AG20443 (cell line): Measurements from ENCODE around the gene TSTD1.
A peak's percentile ranks its signal among the peaks of the same experiment; 100 is the strongest.
"Not testable (repeated sequence)": the region's sequence is repeated elsewhere in the genome, so short reads cannot be mapped to it uniquely, and the experiment has no call there.

Experiments
- DNase-seq: peaks from one replicate; pipeline ENCODE4 v3.0.0; 2012; ENCODE audit warnings: low spot score, mixed read lengths

Gene TSTD1

DNA sequence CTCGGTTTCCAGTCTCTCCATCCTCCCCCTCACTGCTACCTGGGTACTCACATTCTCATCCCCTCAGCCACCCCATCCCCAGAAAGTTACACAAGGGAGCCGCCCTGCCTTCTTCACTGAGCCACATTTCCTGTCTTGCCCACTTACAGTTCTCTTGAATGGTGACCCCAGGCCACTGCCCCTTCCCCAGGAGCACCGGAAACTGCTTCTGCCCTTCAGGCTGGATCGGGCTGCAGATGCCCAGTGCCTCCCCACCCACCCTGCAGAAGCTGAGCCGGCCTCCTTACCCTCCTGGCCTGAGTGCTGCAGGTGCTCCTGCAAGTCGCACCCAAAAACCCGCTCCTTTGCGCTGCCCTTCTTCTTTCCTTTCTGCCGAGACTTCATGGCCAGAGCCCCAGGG lies 30.5 kb upstream of the TSTD1 start:
- DNase-seq, result no peak

DNA sequence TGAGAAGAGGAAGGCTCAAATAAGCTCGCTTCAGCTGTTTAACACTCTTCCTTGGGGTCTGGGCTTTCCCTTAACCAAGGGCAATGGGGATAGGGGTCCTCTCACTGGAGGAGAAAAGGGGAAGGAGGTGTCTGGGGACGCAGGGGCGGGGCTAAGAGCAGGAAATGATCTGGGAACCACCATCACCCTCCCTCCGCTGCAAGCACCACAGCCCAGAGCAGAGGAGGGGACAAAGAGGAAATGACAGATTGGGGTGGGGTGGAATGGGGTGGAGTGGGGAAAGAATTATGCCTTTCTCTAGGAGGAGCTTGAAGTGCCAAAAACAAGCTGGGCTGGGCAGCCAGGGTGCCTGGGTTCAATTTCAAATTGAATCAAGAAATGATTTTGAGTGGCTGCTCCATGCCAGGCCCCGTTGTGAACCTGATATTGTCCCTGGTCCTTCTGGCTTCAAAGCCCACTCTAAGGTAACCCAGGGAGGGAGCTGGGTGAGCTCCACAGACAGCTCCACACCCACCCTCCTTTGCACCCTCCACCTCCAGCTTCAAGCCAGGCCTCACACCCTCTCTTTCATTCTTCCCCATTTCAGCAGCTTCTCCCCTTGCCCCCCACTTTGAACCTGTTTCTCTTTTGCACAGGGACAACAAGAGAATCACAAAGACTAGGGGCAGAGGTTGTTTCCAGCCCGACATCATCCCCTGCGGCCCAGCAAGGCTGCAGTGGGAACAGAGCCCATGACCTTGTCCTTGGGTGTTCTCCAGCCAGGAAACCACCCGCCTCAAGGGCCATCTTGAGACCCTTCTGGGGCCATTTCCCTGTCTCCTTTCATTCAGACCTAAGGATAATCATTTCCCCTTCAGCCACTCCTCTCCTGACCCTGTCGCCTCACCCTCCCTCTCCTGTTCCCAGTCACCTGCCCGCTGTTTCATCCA lies 29.8 kb upstream of the TSTD1 start:
- DNase-seq, result peak; percentile 57

DNA sequence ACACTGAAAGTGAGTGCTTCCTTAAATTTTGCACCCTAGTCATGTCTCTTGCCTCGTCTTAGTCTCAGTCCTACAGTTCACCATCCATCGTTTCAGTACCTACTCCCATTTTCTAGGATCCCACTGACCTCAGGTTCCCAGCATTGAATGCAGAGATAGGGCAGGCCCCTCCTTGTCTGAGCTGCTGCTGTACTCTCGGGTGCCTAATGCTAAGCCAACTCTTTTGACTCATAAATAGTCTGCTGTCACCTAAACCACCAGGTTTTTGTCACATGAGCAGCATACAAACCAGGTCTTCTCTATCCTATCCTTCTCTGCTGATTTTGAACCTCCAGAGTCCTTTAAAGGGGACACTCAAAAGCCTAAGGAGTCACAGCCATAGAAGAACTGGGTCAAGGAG lies 27.9 kb upstream of the TSTD1 start:
- DNase-seq, result no peak

DNA sequence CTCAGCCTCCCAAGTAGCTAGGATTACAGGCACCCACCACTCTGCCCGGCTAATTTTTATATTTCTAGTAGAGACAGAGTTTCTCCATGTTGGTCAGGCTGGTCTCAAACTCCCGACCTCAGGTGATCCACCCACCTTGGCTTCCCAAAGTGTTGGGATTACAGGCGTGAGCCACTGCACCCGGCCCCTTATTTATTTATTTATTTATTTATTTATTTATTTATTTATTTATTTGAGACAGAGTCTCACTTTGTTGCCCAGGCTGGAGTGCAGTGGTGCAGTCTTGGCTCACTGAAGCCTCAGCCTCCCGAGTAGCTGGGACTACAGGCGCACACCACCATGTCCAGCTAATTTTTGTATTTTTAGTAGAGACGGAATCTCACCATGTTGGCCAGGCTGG lies 26.9 kb upstream of the TSTD1 start:
- not testable (repeated sequence) for DNase-seq

DNA sequence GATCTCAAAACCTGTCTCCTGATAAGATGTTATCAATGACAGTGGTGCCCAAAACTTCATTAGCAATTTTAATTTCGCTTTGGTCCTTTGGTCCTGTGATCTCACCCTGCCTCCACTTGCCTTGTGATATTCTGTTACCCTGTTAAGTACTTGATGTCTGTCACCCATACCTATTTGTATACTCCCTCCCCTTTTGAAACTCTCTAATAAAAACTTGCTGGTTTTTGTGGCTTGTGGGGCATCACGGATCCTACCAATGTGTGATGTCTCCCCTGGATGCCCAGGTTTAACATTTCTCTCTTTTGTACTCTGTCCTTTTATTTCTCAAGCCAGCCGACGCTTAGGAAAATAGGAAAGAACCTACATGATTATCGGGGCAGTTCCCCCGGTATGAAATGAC lies 25.2 kb upstream of the TSTD1 start:
- not testable (repeated sequence) for DNase-seq

DNA sequence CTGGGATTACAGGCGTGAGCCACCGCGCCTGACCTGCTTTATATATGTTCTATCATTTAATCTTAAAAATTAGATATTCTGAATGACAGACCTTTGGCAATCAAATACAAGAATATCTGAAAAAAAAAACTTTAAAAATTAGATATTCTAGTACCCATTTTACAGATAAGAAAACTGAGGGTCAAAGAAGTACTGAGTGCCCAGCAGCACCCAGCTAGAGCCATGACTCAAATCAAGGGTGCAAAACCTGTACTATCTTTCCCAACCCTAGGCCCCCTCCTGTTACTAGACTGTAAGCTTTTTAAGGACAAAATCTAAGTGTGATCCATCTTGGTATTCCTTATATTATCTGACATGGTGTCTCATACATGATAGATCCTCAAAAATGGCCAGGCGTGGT lies 22.7 kb upstream of the TSTD1 start:
- DNase-seq, result no peak

DNA sequence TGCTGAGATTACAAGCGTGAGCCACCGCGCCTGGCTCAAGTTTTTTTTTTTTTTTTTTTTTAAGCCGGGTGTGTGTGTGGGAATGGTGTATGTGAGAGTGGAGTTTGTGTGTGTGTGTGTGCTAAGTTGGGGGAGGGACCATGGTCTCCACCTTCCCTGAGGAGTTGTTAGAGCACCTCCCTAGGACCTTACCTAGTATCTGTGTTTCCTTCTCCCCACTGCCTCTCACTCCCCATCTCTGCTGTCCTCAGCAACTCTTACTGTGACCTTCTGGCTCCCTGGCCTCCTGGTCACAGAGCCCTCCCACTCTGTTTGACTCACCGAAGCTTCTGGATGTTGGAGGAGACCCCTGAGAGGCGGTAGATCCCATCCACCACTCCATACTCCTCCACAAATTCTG lies 20.5 kb upstream of the TSTD1 start:
- DNase-seq, result no peak

DNA sequence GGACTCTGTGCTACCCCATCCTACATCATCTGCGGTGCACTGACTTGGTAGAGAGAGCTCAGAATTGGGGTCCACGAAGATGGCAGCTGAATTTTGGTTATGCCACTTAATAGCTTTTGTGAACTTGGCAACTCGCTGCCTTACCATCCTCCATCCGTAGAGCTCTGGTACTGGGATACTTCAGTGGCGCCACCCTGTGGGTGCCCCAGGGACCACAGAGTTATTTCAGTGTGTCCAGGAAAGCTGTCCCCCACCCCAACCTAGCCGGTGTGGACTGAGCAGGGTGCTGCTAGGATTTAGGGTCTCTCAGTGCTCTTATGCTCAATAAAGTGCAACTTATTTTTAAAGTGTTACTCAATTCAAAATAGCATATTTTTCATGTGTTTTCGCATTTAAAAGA lies 16.0 kb upstream of the TSTD1 start:
- no peak for DNase-seq

DNA sequence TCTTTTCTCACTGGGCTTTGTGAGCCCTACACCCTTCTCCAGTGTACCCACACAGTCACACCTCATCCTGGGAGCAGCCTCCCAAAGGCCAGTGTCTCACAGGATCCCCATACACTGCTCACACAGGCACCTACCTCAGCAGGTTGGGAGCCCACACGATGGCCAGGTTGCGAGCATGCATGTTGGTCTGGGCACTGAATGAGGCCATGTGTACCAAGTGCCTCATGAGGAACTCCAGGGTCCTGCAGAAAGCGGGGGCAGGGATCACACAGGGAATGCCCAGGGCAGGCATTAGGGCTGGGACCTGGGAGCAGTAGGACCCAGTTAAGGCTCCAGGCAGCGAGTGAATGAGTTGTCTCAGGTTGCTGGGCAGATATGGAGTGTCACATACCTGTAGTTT lies 15.5 kb upstream of the TSTD1 start:
- DNase-seq, result no peak

DNA sequence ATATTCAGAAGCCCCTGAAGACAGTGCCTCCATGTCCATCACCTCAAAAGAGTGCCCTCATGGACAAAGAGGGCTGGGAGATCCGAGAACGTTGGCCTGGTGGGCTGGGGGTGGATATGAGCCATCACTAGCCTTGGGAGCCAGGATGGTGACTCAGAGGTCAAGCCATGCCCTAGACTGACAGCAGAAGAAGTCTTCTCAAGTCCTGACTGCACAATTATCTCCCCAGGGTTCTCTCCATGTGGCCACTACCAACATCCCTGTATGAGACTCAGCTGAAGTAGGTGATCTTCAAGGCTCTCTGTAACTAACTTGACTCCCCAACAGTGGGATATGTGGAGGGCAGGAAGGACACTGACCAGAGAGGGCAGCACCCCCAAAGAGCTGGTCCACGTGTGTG lies 14.1 kb upstream of the TSTD1 start:
- DNase-seq, result no peak

DNA sequence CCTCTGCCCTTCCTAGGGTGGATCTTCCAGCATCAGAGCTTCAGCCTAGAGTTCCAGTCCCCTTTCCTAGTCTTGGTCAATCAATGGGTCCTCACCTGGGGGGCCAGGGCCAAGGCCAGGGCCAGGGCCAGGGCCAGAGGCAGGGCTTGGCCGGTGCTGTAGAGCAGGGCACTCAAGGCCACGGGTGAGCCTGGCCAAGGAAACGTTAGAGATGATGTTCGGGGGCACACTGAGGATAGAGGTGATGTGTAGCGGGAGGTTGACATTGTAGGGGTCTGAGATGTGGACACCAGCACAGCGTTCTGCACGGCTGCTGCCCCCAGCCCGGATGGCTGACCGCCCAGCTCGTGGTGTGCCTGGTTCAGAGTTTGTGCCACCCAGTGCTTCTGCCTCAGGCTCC lies 12.5 kb upstream of the TSTD1 start:
- DNase-seq, result no peak

DNA sequence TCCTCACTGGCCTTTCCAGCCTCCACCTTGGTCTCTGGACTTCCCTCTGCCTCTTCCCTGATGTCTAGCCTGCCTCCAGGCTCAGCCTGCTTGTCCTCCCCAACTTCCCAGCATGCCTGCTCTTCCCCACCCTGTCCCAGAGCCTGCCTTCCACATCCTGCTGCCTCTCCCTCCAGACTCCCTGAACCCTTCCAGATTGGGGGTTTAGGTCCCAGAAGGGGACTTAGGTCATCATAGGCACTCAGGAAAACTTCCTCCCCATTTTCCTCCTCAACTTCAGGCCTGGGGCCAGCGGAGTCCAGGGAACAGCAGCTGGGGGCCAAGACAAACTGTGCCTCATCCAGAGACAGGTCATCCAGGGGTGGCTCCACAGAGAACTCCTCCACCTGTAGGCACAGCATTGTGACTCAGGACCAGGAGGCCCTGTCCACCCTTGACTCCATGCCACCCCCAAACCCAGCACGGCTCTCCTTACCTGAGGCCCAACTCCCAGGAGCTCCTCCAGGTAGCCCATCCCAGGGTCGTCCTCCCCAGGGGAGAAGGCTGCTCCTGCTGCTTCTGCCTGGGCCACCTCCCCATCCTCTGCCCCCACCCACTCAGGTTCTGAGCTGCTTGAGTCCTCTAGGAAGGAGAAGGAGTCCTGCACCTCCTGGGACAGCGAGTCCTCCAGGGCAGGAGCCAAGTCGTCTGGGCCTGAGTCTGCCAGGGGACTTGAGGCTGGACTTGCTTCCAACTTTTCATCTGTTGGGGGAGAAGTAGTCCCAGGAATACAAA lies 10.4 kb upstream of the TSTD1 start:
- DNase-seq, result no peak

DNA sequence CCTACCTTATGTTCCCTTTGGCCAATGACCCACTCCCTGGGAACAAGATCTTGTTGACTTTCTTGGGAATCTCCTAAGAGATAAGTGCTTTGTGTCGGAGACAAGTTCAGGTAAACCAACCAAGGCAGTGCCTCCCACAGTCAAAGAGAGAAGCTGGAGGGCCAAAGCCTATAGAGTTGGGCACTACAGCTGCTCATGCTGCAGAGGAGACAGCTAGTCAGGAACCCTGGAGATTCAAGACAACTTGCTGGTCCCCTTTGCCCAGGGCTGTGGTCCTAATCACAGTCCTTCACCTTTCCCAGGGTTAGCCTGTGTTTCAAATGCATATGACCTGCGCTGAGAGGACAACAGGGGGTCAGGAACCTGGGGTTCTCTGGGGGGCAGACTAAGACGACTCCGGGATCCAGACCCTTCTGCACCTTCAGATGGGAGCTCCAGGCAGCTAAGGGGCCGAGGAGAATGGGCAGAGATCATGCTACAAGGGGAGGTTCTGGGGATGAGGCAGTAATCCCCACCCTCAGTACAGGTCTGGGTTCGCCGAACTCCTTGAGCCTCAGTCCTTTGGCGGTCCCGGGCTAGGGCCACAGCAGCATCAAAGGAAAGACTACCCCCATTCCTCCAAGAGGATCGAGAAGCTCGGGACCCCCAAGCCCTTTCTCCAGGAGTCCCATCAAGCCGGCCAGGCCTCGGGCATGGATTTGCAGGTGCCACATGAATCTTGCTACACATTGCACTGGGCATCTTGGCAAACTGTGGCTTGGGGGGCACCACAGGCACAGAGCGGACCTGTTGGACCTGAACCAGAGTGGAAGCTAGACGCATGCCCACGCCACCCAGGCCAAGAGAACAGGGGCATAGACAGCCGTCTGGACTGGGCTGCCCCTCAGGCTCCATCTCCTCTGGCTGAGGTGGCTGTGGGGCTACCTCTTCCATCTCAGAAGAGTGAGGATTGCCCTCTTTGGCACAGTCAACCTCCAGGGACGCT lies 9.0 kb upstream of the TSTD1 start:
- DNase-seq, result no peak

DNA sequence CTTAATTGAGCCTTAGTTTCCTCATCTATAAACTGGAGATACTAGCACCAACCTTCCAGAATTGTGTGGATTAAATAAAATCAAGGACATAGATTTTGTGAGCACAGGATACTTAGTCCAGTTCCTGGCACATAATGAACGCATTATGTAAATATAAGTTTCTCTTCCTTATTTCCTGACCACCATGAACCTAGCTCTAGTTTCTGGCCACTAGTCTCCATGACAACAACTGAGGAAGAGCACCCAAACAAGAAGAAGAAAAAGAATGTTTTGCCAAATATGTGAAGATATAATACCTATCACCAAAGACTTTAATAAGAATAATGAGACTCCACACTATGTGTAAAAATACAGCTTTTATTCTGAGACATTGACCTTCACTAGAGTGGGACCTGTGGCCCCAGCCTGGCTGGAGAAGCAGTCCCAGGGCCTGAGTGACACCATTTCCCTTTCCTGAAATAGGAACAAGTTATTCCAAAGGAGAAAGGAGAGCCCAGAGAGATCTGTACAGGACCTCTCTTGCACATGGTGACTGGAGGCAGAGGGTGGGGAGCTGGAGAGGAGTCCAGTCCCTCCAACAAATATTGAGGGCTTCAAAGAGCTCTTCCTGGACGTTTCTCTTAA lies 8.0 kb upstream of the TSTD1 start:
- no peak for DNase-seq

DNA sequence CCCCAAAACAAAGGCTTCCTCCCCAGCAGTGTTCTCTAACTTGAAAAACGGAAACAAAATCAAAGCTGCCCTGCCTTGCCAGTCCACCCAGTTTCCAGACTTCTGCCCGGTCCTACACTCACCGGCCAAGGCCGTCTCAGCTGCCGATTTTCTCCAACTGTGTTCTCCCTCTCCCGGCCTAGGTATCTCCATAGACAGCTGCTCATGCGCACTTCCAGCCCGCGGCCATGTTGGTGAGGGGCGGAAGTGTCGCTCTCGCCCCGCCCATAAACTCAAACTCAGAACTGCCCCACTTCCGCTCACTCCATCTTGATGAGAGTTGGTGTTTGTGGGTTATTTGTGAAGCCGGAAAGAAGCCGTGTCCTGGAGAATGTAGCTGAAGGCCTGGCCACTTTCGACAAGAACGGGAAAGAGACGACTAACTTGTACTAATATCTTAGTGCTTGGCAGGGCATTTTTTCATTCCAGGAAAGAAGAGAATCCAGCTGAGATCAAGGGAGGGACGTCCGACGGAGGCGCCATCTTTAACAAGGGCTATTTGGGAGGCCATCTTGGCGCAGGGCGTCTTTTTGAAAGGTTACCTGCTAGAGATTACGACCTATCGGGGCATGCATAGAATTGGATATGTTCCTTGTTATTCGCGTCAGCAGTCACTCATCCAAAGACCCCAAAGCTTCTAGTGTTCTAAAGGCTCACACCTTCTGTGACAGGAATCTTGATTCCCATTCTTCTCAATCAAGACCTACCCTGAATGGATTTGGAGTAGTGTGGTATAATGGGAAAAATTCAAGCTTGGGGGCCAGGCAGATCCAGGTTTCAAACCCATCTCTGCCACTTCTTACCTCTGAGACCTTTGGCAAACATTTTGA lies 7.2 kb upstream of the TSTD1 start, which contains the start of gene USF1:
USF1 (minus strand) TSS at position 242 of the 869 bp plus-strand sequence. CDS start 2,702 bp downstream, outside the sequence.
- DNase-seq, result peak; percentile 98

DNA sequence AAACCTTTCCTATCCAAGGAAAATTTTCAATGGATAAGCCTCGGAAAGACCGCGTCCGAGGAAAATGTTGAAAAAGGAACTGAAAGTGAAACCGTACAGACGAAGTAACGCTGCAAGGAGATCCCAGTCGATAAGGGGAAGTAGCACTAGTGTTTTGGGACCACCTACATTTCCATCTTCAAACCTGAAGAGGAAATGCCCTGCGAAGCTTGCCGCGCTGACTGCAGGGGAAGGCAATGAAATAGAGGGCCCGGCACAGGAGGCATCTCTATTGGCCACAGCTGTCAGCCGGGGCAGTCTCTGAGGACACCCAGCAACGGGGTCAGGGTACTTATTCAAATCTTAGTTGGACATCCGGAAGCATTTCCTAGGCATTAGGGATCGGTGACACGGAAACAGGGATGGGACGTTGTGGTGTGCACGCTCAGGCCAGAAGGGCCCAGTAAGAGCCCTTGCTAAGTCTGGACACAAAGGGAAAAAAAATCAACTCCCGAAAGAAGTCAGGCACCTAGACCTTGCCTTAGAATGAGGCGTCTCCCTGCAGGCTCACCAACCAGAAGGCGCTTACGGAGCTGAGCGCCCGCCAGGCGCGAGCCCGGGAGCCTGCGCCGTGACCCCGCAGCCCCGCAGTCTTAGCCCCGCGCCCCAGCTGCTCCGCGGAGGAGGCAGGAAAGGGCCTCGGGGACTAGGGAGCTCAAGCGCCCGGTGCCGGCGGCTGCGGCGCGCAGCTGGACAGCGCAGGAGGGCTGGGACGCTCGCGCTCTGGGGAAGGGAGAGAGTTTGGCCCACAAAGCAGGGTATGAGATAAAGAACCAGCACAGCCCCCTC lies 6.4 kb upstream of the TSTD1 start:
- DNase-seq, result peak; percentile 78

DNA sequence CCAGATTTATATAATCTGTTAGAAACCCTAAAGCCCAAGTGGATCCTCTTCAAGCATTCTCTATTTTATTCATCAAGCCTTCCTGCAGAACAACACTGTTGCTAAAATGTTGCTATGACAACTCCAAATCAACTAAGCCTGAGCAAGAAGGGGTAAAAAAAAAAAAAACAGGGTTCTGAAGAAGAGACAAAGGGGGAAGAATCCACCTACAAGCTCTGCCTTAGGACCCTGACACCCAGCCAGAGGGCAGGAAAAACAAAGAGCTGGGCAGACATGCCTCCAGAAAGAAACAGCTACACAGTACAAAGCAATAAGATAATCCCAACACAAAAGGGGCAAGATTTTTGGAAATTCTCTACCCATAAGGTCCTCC lies 5.8 kb upstream of the TSTD1 start:
- DNase-seq, result peak; percentile 32

DNA sequence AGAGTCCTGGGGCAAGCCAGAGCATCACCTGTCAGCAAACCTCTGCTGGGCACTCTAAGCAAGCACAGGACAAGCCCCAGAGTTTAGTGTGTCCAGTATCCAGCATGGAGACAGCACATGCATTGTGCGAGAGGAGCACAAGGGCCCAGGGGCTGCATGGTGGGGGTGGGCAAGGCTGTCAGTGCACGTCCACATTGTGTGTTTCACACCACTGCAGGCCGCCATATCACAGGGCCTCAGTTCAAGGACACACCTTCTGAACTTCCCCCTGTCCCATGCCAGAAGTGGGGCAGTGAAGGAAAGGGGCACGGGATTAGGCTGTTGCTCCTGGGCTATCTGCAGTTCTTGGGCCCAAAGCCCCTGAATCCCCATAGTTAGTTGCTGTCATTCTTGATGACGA lies 782 bp upstream of the TSTD1 start:
- DNase-seq, result no peak

DNA sequence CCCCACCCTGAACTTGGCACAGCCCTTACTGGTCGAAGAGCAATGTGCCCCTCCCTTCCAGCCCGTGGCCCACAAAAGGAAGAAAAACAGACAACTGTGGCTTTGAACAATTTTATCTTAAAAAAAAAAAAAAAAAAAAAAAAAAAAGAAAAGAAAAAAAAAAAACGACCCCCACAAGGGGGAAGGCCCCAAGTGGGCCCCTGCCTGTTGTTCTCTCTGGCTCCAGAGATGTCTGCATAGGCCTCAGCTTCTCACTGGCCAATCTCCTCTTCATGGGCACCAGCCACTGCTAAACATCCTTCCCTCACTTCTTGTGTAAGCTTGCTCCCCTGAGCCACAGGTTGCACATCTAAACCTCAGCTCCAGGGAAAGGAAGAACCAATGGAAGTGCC lies 386 bp upstream of the TSTD1 start:
- DNase-seq, result no peak
